K562 (cell line): Measurements from ENCODE around the gene LDB2.

Experiments used
- CBX3 ChIP-seq, 2 experiments: IDR thresholded peaks; 1 replicate in 1 of 2; 2 replicates in 1 of 2; pipeline ENCODE4 v1.6.1; 2012; ENCODE audit warnings: inconsistent platforms in 2 of 2, low read length in 2 of 2, borderline replicate concordance in 1 of 2, control low read depth in 1 of 2
- CBX5 ChIP-seq: IDR thresholded peaks from 2 replicates; pipeline ENCODE4 v1.6.1; 2014; ENCODE audit warnings: low read depth, borderline replicate concordance
- CTCF ChIP-seq, 3 experiments: IDR thresholded peaks in 2 of 3; conservative IDR thresholded peaks in 1 of 3; 2 replicates each; pipeline ENCODE4 v1.5.1; 2011 to 2012; ENCODE audit warnings: low read length in 3 of 3, mild to moderate bottlenecking in 3 of 3, control low read depth in 2 of 3, improper control_type of control experiment in 1 of 3, inconsistent platforms in 1 of 3, low read depth in 1 of 3, mixed read lengths in 1 of 3, moderate library complexity in 1 of 3; ENCODE audit not compliant: insufficient read depth in 2 of 3
- JUND ChIP-seq, 2 experiments: IDR thresholded peaks; 2 replicates in 1 of 2; 3 replicates in 1 of 2; pipeline ENCODE4 v1.6.1; 2011; ENCODE audit warnings: borderline replicate concordance in 2 of 2, low read depth in 2 of 2, low read length in 2 of 2, improper control_type of control experiment in 1 of 2, missing biosample characterization in 1 of 2, missing genetic modification characterization in 1 of 2, missing genetic modification reagents in 1 of 2
- KLF16 ChIP-seq: IDR thresholded peaks from 2 replicates; pipeline ENCODE4 v1.6.1; 2016; ENCODE audit warnings: antibody characterized with exemption

GRCh38 chr4:16926214-16926613 lies 27.8 kb upstream of the LDB2 start:
- TF ChIP-seq JUND (IDR thresholded peaks at IDR 0.05; ENCODE audit: borderline replicate concordance, low read depth, low read length) (no peak), JUND (tag; IDR thresholded peaks at IDR 0.05; ENCODE audit: borderline replicate concordance, low read depth, low read length) (no peak), CTCF (IDR thresholded peaks at IDR 0.05 in 2 of 3, conservative IDR thresholded peaks at IDR 0.05 in 1 of 3; ENCODE audit: insufficient read depth in 2 of 3, low read depth in 1 of 3, low read length in 3 of 3) (no peak), CBX5 (no peak), KLF16 (no peak), CBX3 (IDR thresholded peaks at IDR 0.05; ENCODE audit: borderline replicate concordance in 1 of 2, low read length in 2 of 2) (no peak)
